LNCAP (cell line): ENCODE measurements around the gene SKA3.

Source experiments
- CTCF ChIP-seq: fragments of 450-650 bp; IDR thresholded peaks from 2 replicates; pipeline ENCODE4 v1.5.1; 2017; ENCODE audit warnings: mild to moderate bottlenecking

The SKA3 gene

GRCh38 chr13:21152251-21152899, 24.0 kb downstream of the SKA3 start:
- no peak for TF ChIP-seq CTCF

GRCh38 chr13:21150013-21150412, 26.3 kb downstream of the SKA3 start:
- no peak for TF ChIP-seq CTCF

GRCh38 chr13:21149568-21149967, 26.8 kb downstream of the SKA3 start:
- no peak for TF ChIP-seq CTCF

GRCh38 chr13:21148557-21149258, 27.6 kb downstream of the SKA3 start:
- no peak for TF ChIP-seq CTCF

GRCh38 chr13:21147827-21148226, 28.5 kb downstream of the SKA3 start:
- TF ChIP-seq CTCF, result no peak

GRCh38 chr13:21142766-21143165, 33.6 kb downstream of the SKA3 start:
- TF ChIP-seq CTCF, result no peak

- TF ChIP-seq CTCF, result no peak
Observed at GRCh38 chr13:21139374-21139773, 37.0 kb downstream of the SKA3 start.
